Panc1 (cell line): ENCODE measurements around the gene WDR93. TPM values are rescaled to one million over a fixed set of nuclear protein-coding genes. Genes with fewer than 3 reads are reported as not detected.
A peak's percentile ranks its signal among the peaks of the same experiment; 100 is the strongest.
"Not testable (repeated sequence)": the region's sequence is repeated elsewhere in the genome, so short reads cannot be mapped to it uniquely, and the experiment has no call there.

Experiments used
- ATAC-seq: fragments of 200-7000 bp; cut with Tn5 transposase; 2 replicates; pipeline ENCODE4 v1.9.1; 2020; ENCODE audit warnings: mild to moderate bottlenecking, moderate library complexity
- BruUV-seq: library from RNA; stranded (reverse); fragments of 400-500 nt; replicated peaks from 2 replicates; lab custom pipeline; 2021; lab: Mats Ljungman, UMichigan
- CTCF ChIA-PET: fragments of 300-600 bp; sonication (Branson Sonifier 250); formaldehyde crosslinking; loops from one replicate; lab custom pipeline; 2022; ENCODE audit warnings: antibody characterized with exemption; lab: Charles Lee
- POLR2A ChIA-PET: fragments of 300-600 bp; sonication (Branson Sonifier 250); formaldehyde crosslinking; loops from one replicate; lab custom pipeline; 2022; ENCODE audit warnings: antibody characterized with exemption; lab: Charles Lee
- DNase-seq: peaks from one replicate; pipeline ENCODE4 v3.0.0-alpha.2; 2010; ENCODE audit warnings: low read depth, low spot score
- H3K27ac ChIP-seq: 2 replicates; pipeline ENCODE4 v1.5.1; 2011; ENCODE audit warnings: mild to moderate bottlenecking, low read length, inconsistent platforms
- H3K27me3 ChIP-seq: fragments of 200-500 bp; sonication (Bioruptor generic); 2 replicates; pipeline ENCODE4 v1.6.0; 2014; ENCODE audit warnings: low read length, inconsistent platforms; ENCODE audit not compliant: control insufficient read depth, insufficient read depth
- H3K36me3 ChIP-seq: fragments of 200-500 bp; sonication (Bioruptor generic); 2 replicates; pipeline ENCODE4 v1.5.1; 2014; ENCODE audit warnings: inconsistent platforms, mild to moderate bottlenecking, low read length, moderate library complexity; ENCODE audit not compliant: control insufficient read depth, insufficient read depth
- H3K4me1 ChIP-seq: 2 replicates; pipeline ENCODE4 v1.5.1; 2011; ENCODE audit warnings: inconsistent platforms, mild to moderate bottlenecking, low read length, moderate library complexity; ENCODE audit not compliant: control insufficient read depth, insufficient read depth
- H3K4me3 ChIP-seq, 2 experiments: 2 replicates each; pipeline ENCODE4 v1.5.1; 2011 to 2012; ENCODE audit warnings: low read depth in 2 of 2, low read length in 2 of 2, mild to moderate bottlenecking in 2 of 2, inconsistent platforms in 1 of 2, moderate library complexity in 1 of 2
- H3K9me3 ChIP-seq: fragments of 200-500 bp; sonication (Bioruptor generic); 2 replicates; pipeline ENCODE4 v1.5.1; 2014; ENCODE audit warnings: low read depth, mild to moderate bottlenecking, inconsistent platforms, low read length, moderate library complexity; ENCODE audit not compliant: control insufficient read depth, insufficient read depth
- POLR2AphosphoS5 ChIP-seq: IDR thresholded peaks from 2 replicates; pipeline ENCODE4 v1.6.1; 2012; ENCODE audit warnings: mild to moderate bottlenecking, low read depth, low read length, moderate library complexity
- SIN3A ChIP-seq: IDR thresholded peaks from 2 replicates; pipeline ENCODE4 v1.6.1; 2012; ENCODE audit warnings: low read depth, mild to moderate bottlenecking, low read length, moderate library complexity, borderline replicate concordance; ENCODE audit not compliant: insufficient read depth
- TCF7L2 ChIP-seq: IDR thresholded peaks from 2 replicates; pipeline ENCODE4 v1.6.1; 2011; ENCODE audit warnings: mild to moderate bottlenecking, low read depth, low read length, inconsistent platforms
- in situ Hi-C: cut with HindIII; loops from 2 replicates; pipeline ENCODE4 v1.10.0; 2016; ENCODE audit warnings: low sequenced_read_pairs, low pct_unique_long_range_greater_than_20kb
- intact Hi-C: fragments of 100-400 bp; cut with micrococcal nuclease; formaldehyde crosslinking; loops from one replicate; pipeline ENCODE4 v1.10.0; 2022; ENCODE audit not compliant: unreplicated experiment
- total RNA-seq: library from RNA; stranded (reverse); gene quantifications from one replicate; pipeline ENCODE4 v1.2.1, GENCODE V29; 2021; ENCODE audit not compliant: unreplicated experiment
- TF ChIP-seq, protein P1 (sequence below): fragments of 450-650 bp; IDR thresholded peaks from 2 replicates; pipeline ENCODE4 v1.5.1; 2017; ENCODE audit warnings: mild to moderate bottlenecking
- TF ChIP-seq, protein P2 (sequence below), 2 experiments: IDR thresholded peaks; 2 replicates each; pipeline ENCODE4 v1.6.1; 2011 to 2012; ENCODE audit warnings: low read depth in 2 of 2, control low read depth in 1 of 2, low read length in 1 of 2, mild to moderate bottlenecking in 1 of 2, moderate library complexity in 1 of 2; ENCODE audit not compliant: insufficient read depth in 1 of 2

The WDR93 gene
- total RNA-seq, 1 experiment from 2014 or later: 0.18 TPM

DNA sequence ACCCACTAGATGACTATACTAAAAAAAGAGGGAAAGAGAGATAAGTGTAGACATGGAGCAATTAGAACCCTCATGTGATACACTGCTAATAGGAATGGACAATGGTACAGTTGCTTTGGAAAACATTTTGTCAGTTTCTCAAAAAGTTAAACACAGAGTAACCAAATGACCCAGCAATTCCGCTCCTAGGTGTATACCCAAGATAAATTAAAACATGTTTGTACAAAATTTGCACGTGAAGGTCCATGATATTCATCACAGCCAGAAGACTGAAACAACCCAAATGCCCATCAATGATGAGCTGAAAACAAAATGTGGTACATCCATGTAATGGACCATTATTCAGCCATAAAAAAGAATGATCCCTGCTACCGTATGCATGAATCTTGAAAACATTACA, 97.3 kb downstream of the WDR93 start:
- in situ Hi-C loops: no loop called here
- intact Hi-C loops: no loop called here
- H3K27me3 ChIP-seq: no peaks in the 10 kb centered on the region
- H3K9me3 ChIP-seq: no peaks in the 10 kb centered on the region
- H3K36me3 ChIP-seq: no peaks in the 10 kb centered on the region; the same call in 1 of the 2 replicates
- TF ChIP-seq, protein P1, sequence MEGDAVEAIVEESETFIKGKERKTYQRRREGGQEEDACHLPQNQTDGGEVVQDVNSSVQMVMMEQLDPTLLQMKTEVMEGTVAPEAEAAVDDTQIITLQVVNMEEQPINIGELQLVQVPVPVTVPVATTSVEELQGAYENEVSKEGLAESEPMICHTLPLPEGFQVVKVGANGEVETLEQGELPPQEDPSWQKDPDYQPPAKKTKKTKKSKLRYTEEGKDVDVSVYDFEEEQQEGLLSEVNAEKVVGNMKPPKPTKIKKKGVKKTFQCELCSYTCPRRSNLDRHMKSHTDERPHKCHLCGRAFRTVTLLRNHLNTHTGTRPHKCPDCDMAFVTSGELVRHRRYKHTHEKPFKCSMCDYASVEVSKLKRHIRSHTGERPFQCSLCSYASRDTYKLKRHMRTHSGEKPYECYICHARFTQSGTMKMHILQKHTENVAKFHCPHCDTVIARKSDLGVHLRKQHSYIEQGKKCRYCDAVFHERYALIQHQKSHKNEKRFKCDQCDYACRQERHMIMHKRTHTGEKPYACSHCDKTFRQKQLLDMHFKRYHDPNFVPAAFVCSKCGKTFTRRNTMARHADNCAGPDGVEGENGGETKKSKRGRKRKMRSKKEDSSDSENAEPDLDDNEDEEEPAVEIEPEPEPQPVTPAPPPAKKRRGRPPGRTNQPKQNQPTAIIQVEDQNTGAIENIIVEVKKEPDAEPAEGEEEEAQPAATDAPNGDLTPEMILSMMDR: no peak
- ChIA-PET CTCF (no interaction called here), POLR2A (no interaction called here)
- BruUV-seq: no TSS peak
- no peak for DNase-seq
- peaks cover 13% of the 10 kb centered on the region for H3K4me1 ChIP-seq
- ATAC-seq: no peak
- H3K4me3 ChIP-seq: no peak overlapping the region
- H3K27ac ChIP-seq: no peak overlapping the region

DNA sequence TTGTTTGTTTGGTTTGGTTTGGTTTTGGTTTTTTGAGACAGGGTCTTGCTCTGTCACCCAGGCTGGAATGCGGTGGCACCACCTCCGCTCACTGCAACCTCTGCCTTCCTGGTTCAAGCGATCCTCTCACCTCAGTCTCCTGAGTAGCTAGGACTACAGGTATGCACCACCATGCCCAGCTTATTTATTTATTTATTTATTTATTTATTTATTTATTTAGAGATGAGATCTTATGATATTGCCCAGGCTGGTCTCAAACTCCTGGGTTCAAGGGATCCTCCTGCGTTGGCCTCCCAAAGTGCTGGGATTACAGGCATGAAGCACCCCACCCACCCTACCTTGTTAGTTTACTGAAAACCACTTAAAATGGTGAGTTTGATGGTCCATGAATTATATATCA, 98.0 kb downstream of the WDR93 start:
- H3K9me3 ChIP-seq, intact Hi-C loops, CTCF ChIA-PET, DNase-seq, ATAC-seq, in situ Hi-C loops, H3K4me3 ChIP-seq, H3K27me3 ChIP-seq, H3K4me1 ChIP-seq, H3K36me3 ChIP-seq, POLR2A ChIA-PET, H3K27ac ChIP-seq, BruUV-seq: not testable (repeated sequence)

DNA sequence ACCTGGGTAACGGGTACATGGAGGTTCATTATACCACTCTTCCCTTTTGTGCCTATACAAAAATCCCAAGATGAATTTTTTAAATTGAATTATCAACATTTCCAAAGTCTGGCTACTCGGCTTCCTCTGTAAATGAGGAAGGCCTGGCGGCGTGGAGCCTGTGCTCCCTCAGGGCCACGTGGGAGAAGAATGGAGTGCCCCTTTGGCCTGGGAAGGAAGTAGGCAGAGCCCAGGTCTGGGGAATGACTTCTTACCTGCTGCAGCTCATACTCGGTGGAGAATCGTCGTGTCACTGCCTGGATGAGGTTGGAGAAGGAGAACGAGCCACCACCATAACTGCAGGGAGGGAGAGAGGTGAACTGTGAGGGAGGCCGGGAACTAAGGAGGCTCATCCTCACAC, 99.6 kb downstream of the WDR93 start:
- H3K9me3 ChIP-seq: no peaks in the 10 kb centered on the region
- no peaks in the 10 kb centered on the region; the same call in 1 of the 2 replicates for H3K36me3 ChIP-seq
- H3K27ac ChIP-seq: no peak overlapping the region
- TF ChIP-seq TCF7L2: no peak
- TF ChIP-seq, protein P1: no peak
- TF ChIP-seq POLR2AphosphoS5: no peak
- no peak for TF ChIP-seq SIN3A
- TF ChIP-seq, protein P2, sequence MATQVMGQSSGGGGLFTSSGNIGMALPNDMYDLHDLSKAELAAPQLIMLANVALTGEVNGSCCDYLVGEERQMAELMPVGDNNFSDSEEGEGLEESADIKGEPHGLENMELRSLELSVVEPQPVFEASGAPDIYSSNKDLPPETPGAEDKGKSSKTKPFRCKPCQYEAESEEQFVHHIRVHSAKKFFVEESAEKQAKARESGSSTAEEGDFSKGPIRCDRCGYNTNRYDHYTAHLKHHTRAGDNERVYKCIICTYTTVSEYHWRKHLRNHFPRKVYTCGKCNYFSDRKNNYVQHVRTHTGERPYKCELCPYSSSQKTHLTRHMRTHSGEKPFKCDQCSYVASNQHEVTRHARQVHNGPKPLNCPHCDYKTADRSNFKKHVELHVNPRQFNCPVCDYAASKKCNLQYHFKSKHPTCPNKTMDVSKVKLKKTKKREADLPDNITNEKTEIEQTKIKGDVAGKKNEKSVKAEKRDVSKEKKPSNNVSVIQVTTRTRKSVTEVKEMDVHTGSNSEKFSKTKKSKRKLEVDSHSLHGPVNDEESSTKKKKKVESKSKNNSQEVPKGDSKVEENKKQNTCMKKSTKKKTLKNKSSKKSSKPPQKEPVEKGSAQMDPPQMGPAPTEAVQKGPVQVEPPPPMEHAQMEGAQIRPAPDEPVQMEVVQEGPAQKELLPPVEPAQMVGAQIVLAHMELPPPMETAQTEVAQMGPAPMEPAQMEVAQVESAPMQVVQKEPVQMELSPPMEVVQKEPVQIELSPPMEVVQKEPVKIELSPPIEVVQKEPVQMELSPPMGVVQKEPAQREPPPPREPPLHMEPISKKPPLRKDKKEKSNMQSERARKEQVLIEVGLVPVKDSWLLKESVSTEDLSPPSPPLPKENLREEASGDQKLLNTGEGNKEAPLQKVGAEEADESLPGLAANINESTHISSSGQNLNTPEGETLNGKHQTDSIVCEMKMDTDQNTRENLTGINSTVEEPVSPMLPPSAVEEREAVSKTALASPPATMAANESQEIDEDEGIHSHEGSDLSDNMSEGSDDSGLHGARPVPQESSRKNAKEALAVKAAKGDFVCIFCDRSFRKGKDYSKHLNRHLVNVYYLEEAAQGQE (IDR thresholded peaks at IDR 0.05; ENCODE audit: insufficient read depth in 1 of 2, low read depth in 2 of 2, low read length in 1 of 2): no peak
- no peaks in the 10 kb centered on the region for H3K27me3 ChIP-seq
- in situ Hi-C loops (no loop called here), intact Hi-C loops (no loop called here)
- H3K4me1 ChIP-seq: no peaks in the 10 kb centered on the region
- no peak overlapping the region for H3K4me3 ChIP-seq
- DNase-seq (no peak), ATAC-seq (peak; percentile 43)
- POLR2A ChIA-PET: interaction anchor here (0.6 kb wide), 1 partner anchor 106 kb away, joined by 3 read pairs; no protein-coding TSS in a partner anchor
- no TSS peak for BruUV-seq
- CTCF ChIA-PET: no interaction called here
